Naive thymus-derived CD4-positive, alpha-beta T cell (primary cell): ENCODE data around the gene FAM117A. TPM values are rescaled to one million over a fixed set of nuclear protein-coding genes. Genes with fewer than 3 reads are reported as not detected.
"Not testable (repeated sequence)": the region's sequence is repeated elsewhere in the genome, so short reads cannot be mapped to it uniquely, and the experiment has no call there.

Experiments used
- ATAC-seq: fragments of 150-1000 bp; cut with Tn5 transposase; 2 replicates; pipeline ENCODE4 v1.10.0; 2021; ENCODE audit warnings: mild to moderate bottlenecking, moderate library complexity
- CTCF ChIA-PET: fragments of 350-600 bp; sonication (Branson Sonifier 250); formaldehyde crosslinking; loops from one replicate; lab custom pipeline; 2021; ENCODE audit warnings: antibody characterized with exemption; lab: Charles Lee
- POLR2A ChIA-PET: fragments of 350-600 bp; sonication (Branson Sonifier 250); formaldehyde crosslinking; loops from one replicate; lab custom pipeline; 2021; ENCODE audit warnings: antibody characterized with exemption, inconsistent platforms; lab: Charles Lee
- DNase-seq, 9 donors: peaks; one replicate each; pipeline versions ENCODE4 v3.0.0 to v3.0.0-alpha.2; 2020 to 2022; ENCODE audit warnings: mixed read lengths in 1 of 9
- H3K27ac ChIP-seq: one replicate; pipeline ENCODE4 v1.7.0; 2013; ENCODE audit warnings: mild to moderate bottlenecking, low read depth, low read length, moderate library complexity
- H3K27me3 ChIP-seq, 2 donors: one replicate each; pipeline ENCODE4 v1.7.0; 2013; ENCODE audit warnings: low read length in 2 of 2, mild to moderate bottlenecking in 2 of 2, moderate library complexity in 2 of 2; ENCODE audit not compliant: control insufficient read depth in 2 of 2, insufficient read depth in 2 of 2
- H3K36me3 ChIP-seq, 3 experiments: 1 replicate in 2 of 3; 2 replicates in 1 of 3; pipeline ENCODE4 v1.7.0; 2013; ENCODE audit warnings: low read length in 3 of 3, mild to moderate bottlenecking in 3 of 3, moderate library complexity in 1 of 3; ENCODE audit not compliant: insufficient read depth in 3 of 3, control insufficient read depth in 2 of 3
- H3K4me1 ChIP-seq, 2 donors: one replicate each; pipeline ENCODE4 v1.7.0; 2013; ENCODE audit warnings: low read length in 2 of 2, mild to moderate bottlenecking in 2 of 2, moderate library complexity in 1 of 2; ENCODE audit not compliant: control insufficient read depth in 2 of 2, insufficient read depth in 2 of 2
- H3K4me3 ChIP-seq: 2 replicates; pipeline ENCODE4 v1.7.0; 2013; ENCODE audit warnings: mild to moderate bottlenecking, low read length
- H3K9me3 ChIP-seq, 3 experiments: 1 replicate in 2 of 3; 2 replicates in 1 of 3; pipeline ENCODE4 v1.7.0; 2013; ENCODE audit warnings: low read length in 3 of 3; ENCODE audit not compliant: control insufficient read depth in 2 of 3
- H3K27ac Mint-ChIP-seq, 9 donors: one replicate each; pipeline ENCODE4 v1.8.0; 2020 to 2022; ENCODE audit warnings: mixed read lengths in 9 of 9, mild to moderate bottlenecking in 8 of 9, moderate library complexity in 5 of 9, inconsistent platforms in 2 of 9
- H3K27me3 Mint-ChIP-seq, 5 donors: one replicate each; pipeline ENCODE4 v1.8.0; 2021 to 2022; ENCODE audit warnings: mixed read lengths in 5 of 5, mild to moderate bottlenecking in 1 of 5
- H3K36me3 Mint-ChIP-seq, 5 donors: one replicate each; pipeline ENCODE4 v1.8.0; 2020 to 2022; ENCODE audit warnings: mixed read lengths in 5 of 5, mild to moderate bottlenecking in 3 of 5, inconsistent platforms in 1 of 5
- H3K4me1 Mint-ChIP-seq, 7 donors: one replicate each; pipeline ENCODE4 v1.8.0; 2020 to 2022; ENCODE audit warnings: mixed read lengths in 7 of 7, mild to moderate bottlenecking in 3 of 7, inconsistent platforms in 1 of 7
- H3K4me3 Mint-ChIP-seq, 10 donors: one replicate each; pipeline ENCODE4 v1.8.0; 2020 to 2022; ENCODE audit warnings: mild to moderate bottlenecking in 10 of 10, mixed read lengths in 10 of 10, moderate library complexity in 6 of 10, inconsistent platforms in 2 of 10
- H3K9me3 Mint-ChIP-seq, 11 donors: one replicate each; pipeline ENCODE4 v1.8.0; 2020 to 2022; ENCODE audit warnings: mixed read lengths in 11 of 11, mild to moderate bottlenecking in 4 of 11, inconsistent platforms in 1 of 11, moderate library complexity in 1 of 11
- intact Hi-C, 2 donors: fragments of 100-400 bp; cut with micrococcal nuclease; formaldehyde crosslinking; loops; one replicate each; pipeline ENCODE4 v1.15.1; 2023
- polyA plus RNA-seq, 2 donors: library from polyadenylated mRNA; unstranded; fragments of 300-500 nt; fragmentation: Illumina TruSeq; gene quantifications; one replicate each; pipeline ENCODE4 v1.2.3, GENCODE V29; 2021
- total RNA-seq, 6 experiments: library from RNA in 5 of 6; stranded (reverse) in 5 of 6; gene quantifications; 1 replicate in 5 of 6; 2 replicates in 1 of 6; pipeline ENCODE4 v1.2.3 and lab custom pipeline; 2021 to 2026

Gene FAM117A
- total and polyA plus RNA-seq, 7 experiments from 2014 or later: 31.8 to 99.1 (median 58.5) TPM

- no peak for ATAC-seq
Measured at GRCh38 chr17:49760932-49761558, 2.9 kb downstream of the FAM117A start.

GRCh38 chr17:49760296-49760695, 3.6 kb downstream of the FAM117A start:
- peaks cover 0 to 18% (median under 1%) of the 10 kb centered on the region in 3 experiments for H3K36me3 ChIP-seq
- H3K4me1 ChIP-seq: peaks cover 54 to 63% of the 10 kb centered on the region in 2 donors
- Mint-ChIP-seq H3K27ac (peak overlapping the region; percentile 9 to 92 (median 75)), H3K4me1 (peaks cover 62 to 80% (median 78%) of the 10 kb centered on the region in 7 donors), H3K4me3 (peak overlapping the region; percentile 35 to 99 (median 94)), H3K27me3 (peaks cover 0 to 7% (median 0%) of the 10 kb centered on the region in 5 donors), H3K9me3 (peaks cover 0 to 7% (median 0%) of the 10 kb centered on the region in 11 donors), H3K36me3 (peaks cover 0 to 25% (median 12%) of the 10 kb centered on the region in 5 donors)
- no peak overlapping the region for H3K4me3 ChIP-seq
- POLR2A ChIA-PET: interaction anchor here (1.2 to 12.2 kb wide), 6 partner anchors 10 to 57 kb away, joined by 3 to 318 read pairs (median 6); partner anchors contain the start of genes KAT7 and SLC35B1
- DNase-seq: no peak
- H3K27ac ChIP-seq: peak overlapping the region; percentile 65
- CTCF ChIA-PET: interaction anchor here (0.7 to 2.8 kb wide), 3 partner anchors 13 to 65 kb away, joined by 3 to 16 read pairs (median 5); partner anchors contain the start of gene SLC35B1
- intact Hi-C loops: no loop called here
- no peaks in the 10 kb centered on the region for H3K9me3 ChIP-seq
- ATAC-seq: no peak
- no peaks in the 10 kb centered on the region for H3K27me3 ChIP-seq

More at GRCh38 chr17:49760932-49761558, 2.9 kb downstream of the FAM117A start:
- ChIA-PET POLR2A (interaction anchor here (0.9 to 12.2 kb wide), 7 partner anchors 11 to 57 kb away, joined by 3 to 318 read pairs (median 70); partner anchors contain the start of genes KAT7 and SLC35B1), CTCF (interaction anchor here (0.7 to 2.8 kb wide), 5 partner anchors 14 to 64 kb away, joined by 3 to 16 read pairs (median 6); partner anchors contain the start of gene SLC35B1)
- Mint-ChIP-seq H3K9me3 (peaks cover 0 to 7% (median 0%) of the 10 kb centered on the region in 11 donors), H3K4me1 (peaks cover 54 to 77% (median 72%) of the 10 kb centered on the region in 7 donors), H3K27ac (peak overlapping the region; percentile 56 to 92 (median 79)), H3K4me3 (peak overlapping the region; percentile 49 to 99 (median 94)), H3K36me3 (peaks cover 0 to 19% (median 8%) of the 10 kb centered on the region in 5 donors), H3K27me3 (peaks cover 0 to 14% (median 0%) of the 10 kb centered on the region in 5 donors)
- Histone ChIP-seq H3K36me3 (peaks cover 0 to 18% (median 0%) of the 10 kb centered on the region in 3 experiments), H3K27me3 (no peaks in the 10 kb centered on the region), H3K4me3 (peak overlapping the region; percentile 21), H3K9me3 (no peaks in the 10 kb centered on the region), H3K27ac (peak overlapping the region; percentile 65), H3K4me1 (peaks cover 48 to 55% of the 10 kb centered on the region in 2 donors)
- no peak for DNase-seq
- intact Hi-C loops: no loop called here

- peaks cover 57 to 72% of the 10 kb centered on the region in 2 donors for H3K4me1 ChIP-seq
- Mint-ChIP-seq H3K27ac (peak overlapping the region; percentile 18 to 92 (median 75)), H3K36me3 (peaks cover 0 to 26% (median 12%) of the 10 kb centered on the region in 5 donors)
Measured at GRCh38 chr17:49759203-49759602, 4.7 kb downstream of the FAM117A start.

DNA sequence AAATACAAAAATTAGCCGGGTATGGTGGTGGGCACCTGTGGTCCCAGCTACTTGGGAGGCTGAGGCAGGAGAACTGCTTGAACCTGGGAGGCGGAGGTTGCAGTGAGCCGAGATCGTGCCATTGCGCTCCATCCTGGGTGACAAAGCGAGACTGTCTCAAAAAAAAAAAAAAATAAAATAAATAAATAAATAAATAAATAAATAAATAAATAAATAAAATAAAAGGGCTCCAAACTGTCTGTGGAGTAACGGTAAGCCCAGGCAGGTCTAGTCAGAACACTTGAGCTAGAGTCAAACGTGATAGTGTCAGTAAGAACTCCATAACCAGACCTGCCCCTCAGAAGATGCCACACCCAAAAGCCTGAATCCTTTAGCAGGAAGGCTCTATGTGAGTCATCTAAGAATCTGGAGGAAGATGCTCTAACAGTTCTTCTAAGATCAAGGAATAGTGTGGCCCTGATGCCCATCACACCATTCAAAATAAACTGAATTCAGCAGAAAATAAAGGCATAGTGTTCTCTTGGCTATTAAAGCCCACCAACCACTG, 5.4 kb downstream of the FAM117A start:
- ATAC-seq, H3K27ac ChIP-seq, H3K9me3 ChIP-seq, H3K27me3 ChIP-seq, DNase-seq, intact Hi-C loops, H3K4me3 ChIP-seq, H3K27me3 Mint-ChIP-seq, H3K9me3 Mint-ChIP-seq: not testable (repeated sequence)
- H3K27ac Mint-ChIP-seq: peak overlapping the region in 8 of 9 donors; percentile 37 to 92 (median 76)
- Histone ChIP-seq H3K36me3 (peaks cover 0 to 17% (median 3%) of the 10 kb centered on the region in 3 experiments), H3K4me1 (peaks cover 57 to 75% of the 10 kb centered on the region in 2 donors)
- ChIA-PET CTCF (interaction anchor here (0.8 to 2.8 kb wide), 2 partner anchors 11 to 16 kb away, joined by 3 to 16 read pairs; no protein-coding TSS in a partner anchor), POLR2A (interaction anchor here (0.7 to 12.2 kb wide), 6 partner anchors 9 to 50 kb away, joined by 5 to 318 read pairs (median 7); partner anchors contain the start of genes KAT7 and SLC35B1)
- H3K4me1 Mint-ChIP-seq: peaks cover 59 to 82% (median 80%) of the 10 kb centered on the region in 7 donors
- H3K4me3 Mint-ChIP-seq: peak overlapping the region in 5 of 10 donors; percentile 43 to 99 (median 45)
- peaks cover 0 to 26% (median 12%) of the 10 kb centered on the region in 5 donors for H3K36me3 Mint-ChIP-seq

More at GRCh38 chr17:49759203-49759602, 4.7 kb downstream of the FAM117A start:
- DNase-seq: no peak
- Histone ChIP-seq H3K4me3 (no peak overlapping the region), H3K27ac (peak overlapping the region; percentile 15), H3K27me3 (no peaks in the 10 kb centered on the region), H3K9me3 (no peaks in the 10 kb centered on the region), H3K36me3 (peaks cover 0 to 18% (median 3%) of the 10 kb centered on the region in 3 experiments)
- H3K27me3 Mint-ChIP-seq: peaks cover 0 to 2% (median 0%) of the 10 kb centered on the region in 5 donors
- ATAC-seq: no peak
- peaks cover 59 to 78% (median 76%) of the 10 kb centered on the region in 7 donors for H3K4me1 Mint-ChIP-seq
- H3K4me3 Mint-ChIP-seq: peak overlapping the region in 6 of 10 donors; percentile 44 to 99 (median 94)
- CTCF ChIA-PET: interaction anchor here (0.8 to 2.8 kb wide), 2 partner anchors 12 to 17 kb away, joined by 3 to 16 read pairs; no protein-coding TSS in a partner anchor
- POLR2A ChIA-PET: interaction anchor here (0.9 to 12.2 kb wide), 5 partner anchors 9 to 51 kb away, joined by 5 to 318 read pairs (median 7); partner anchors contain the start of genes KAT7 and SLC35B1
- H3K9me3 Mint-ChIP-seq: peaks cover 0 to 7% (median 0%) of the 10 kb centered on the region in 11 donors
- intact Hi-C loops: no loop called here

DNA sequence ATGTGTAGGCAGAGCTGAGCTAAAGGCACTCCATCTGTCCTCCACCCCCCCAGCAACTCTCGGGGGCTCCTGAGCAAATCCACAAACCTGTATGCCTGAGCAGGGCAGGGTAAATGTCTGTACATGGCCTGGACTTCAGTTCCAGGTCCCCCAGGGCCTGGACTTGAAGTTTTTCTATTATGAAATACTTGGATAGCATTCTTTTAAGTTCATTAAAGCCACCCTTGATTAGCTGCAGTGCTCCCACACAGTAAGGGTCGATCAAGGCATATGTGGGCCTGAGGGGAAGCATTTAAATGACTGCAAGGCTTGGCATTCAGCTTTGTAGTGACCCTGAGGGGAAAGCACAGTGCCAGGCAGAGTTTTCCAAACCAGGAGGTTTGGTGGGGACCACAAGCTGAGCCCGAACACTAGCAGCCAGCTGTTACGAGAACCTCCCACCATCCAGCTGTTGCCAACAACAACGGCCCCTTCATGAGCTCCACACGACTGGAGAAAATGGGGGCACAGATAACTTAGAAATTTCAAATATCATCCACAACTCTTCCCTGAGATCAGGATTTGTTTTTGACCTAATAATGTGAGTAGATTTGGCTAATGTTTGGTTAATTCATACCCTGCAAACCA, 6.7 kb downstream of the FAM117A start:
- peaks cover 0 to 26% (median 12%) of the 10 kb centered on the region in 5 donors for H3K36me3 Mint-ChIP-seq
- peaks cover 55 to 80% of the 10 kb centered on the region in 2 donors for H3K4me1 ChIP-seq
- no peak for ATAC-seq

More for the DNA sequence above, 6.7 kb downstream of the FAM117A start:
- intact Hi-C loops: no loop called here
- Mint-ChIP-seq H3K4me1 (peaks cover 62 to 92% (median 88%) of the 10 kb centered on the region in 7 donors), H3K4me3 (peak overlapping the region in 9 of 10 donors; percentile 36 to 66 (median 49)), H3K27me3 (no peaks in the 10 kb centered on the region), H3K9me3 (no peaks in the 10 kb centered on the region), H3K27ac (peak overlapping the region; percentile 33 to 93 (median 77))
- Histone ChIP-seq H3K27me3 (no peaks in the 10 kb centered on the region), H3K9me3 (no peaks in the 10 kb centered on the region), H3K36me3 (peaks cover 0 to 15% (median 3%) of the 10 kb centered on the region in 3 experiments), H3K27ac (peak overlapping the region; percentile 34), H3K4me3 (no peak overlapping the region)
- ChIA-PET POLR2A (interaction anchor here (0.9 to 12.2 kb wide), 7 partner anchors 7 to 49 kb away, joined by 3 to 318 read pairs (median 7); partner anchors contain the start of genes KAT7 and SLC35B1), CTCF (interaction anchor here (0.6 to 1.1 kb wide), 3 partner anchors 17 to 49 kb away, joined by 3 read pairs; no protein-coding TSS in a partner anchor)
- DNase-seq: no peak
